H1 (cell line): Measurements from ENCODE around the gene ANKH. TPM values are rescaled to one million over a fixed set of nuclear protein-coding genes. Genes with fewer than 3 reads are reported as not detected.

Experiments
- CTCF ChIA-PET: fragments of 300-600 bp; sonication (Branson Sonifier 250); formaldehyde crosslinking; loops from one replicate; lab custom pipeline; 2021; ENCODE audit not compliant: partially characterized antibody; lab: Charles Lee
- POLR2A ChIA-PET: fragments of 300-600 bp; sonication (Branson Sonifier 250); formaldehyde crosslinking; loops from one replicate; lab custom pipeline; 2021; ENCODE audit warnings: inconsistent platforms; ENCODE audit not compliant: partially characterized antibody; lab: Charles Lee
- DNase-seq, 2 experiments: peaks; one replicate each; pipeline versions ENCODE4 v3.0.0 to v3.0.0-alpha.2; 2010 to 2022; ENCODE audit warnings: low spot score in 2 of 2, low read depth in 1 of 2, mixed read lengths in 1 of 2
- FAIRE-seq: peaks from 2 replicates; lab custom pipeline; 2011; peaks lifted over from hg19 to GRCh38; lab: Jason Lieb, UNC
- H2AFZ ChIP-seq: 2 replicates; pipeline ENCODE4 v1.8.1; 2012; ENCODE audit warnings: low read length, inconsistent platforms
- H2AK5ac ChIP-seq: 2 replicates; pipeline ENCODE4 v1.6.1; 2013; ENCODE audit warnings: low read depth, low read length
- H2BK120ac ChIP-seq: replicated peaks from 2 replicates; pipeline ENCODE3; 2013; ENCODE audit warnings: low read depth, low read length, inconsistent platforms
- H2BK12ac ChIP-seq: 2 replicates; pipeline ENCODE4 v1.6.1; 2013; ENCODE audit warnings: low read depth, low read length
- H2BK15ac ChIP-seq: 2 replicates; pipeline ENCODE4 v1.6.1; 2013; ENCODE audit warnings: low read length
- H2BK20ac ChIP-seq: 2 replicates; pipeline ENCODE4 v1.6.1; 2013; ENCODE audit warnings: low read length
- H2BK5ac ChIP-seq: 2 replicates; pipeline ENCODE4 v1.6.1; 2013; ENCODE audit warnings: low read depth, low read length
- H3K14ac ChIP-seq: 2 replicates; pipeline ENCODE4 v1.6.1; 2013; ENCODE audit warnings: inconsistent platforms; ENCODE audit not compliant: insufficient read length
- H3K18ac ChIP-seq: 2 replicates; pipeline ENCODE4 v1.6.1; 2013; ENCODE audit warnings: low read length; ENCODE audit errors: extremely low read depth
- H3K23ac ChIP-seq: 2 replicates; pipeline ENCODE4 v1.6.1; 2013; ENCODE audit warnings: inconsistent platforms; ENCODE audit not compliant: insufficient read length
- H3K23me2 ChIP-seq: 2 replicates; pipeline ENCODE4 v1.6.1; 2013; ENCODE audit warnings: low read depth, low read length
- H3K27ac ChIP-seq: 2 replicates; pipeline ENCODE4 v1.6.1; 2011; ENCODE audit warnings: low read depth, low read length, inconsistent platforms
- H3K27me3 ChIP-seq, 4 experiments: replicated peaks in 1 of 4; 1 replicate in 1 of 4; 2 replicates in 3 of 4; pipeline versions ENCODE4 v1.6.1 to v1.8.1; 2011 to 2013; ENCODE audit warnings: low read length in 3 of 4, mild to moderate bottlenecking in 3 of 4, inconsistent platforms in 2 of 4, mixed read lengths in 2 of 4, moderate library complexity in 1 of 4; ENCODE audit not compliant: control insufficient read depth in 3 of 4, insufficient read depth in 3 of 4; ENCODE audit errors: extremely low read depth in 1 of 4
- H3K36me3 ChIP-seq, 4 experiments: 2 replicates each; pipeline versions ENCODE4 v1.6.1 to v1.8.1; 2011 to 2013; ENCODE audit warnings: mild to moderate bottlenecking in 4 of 4, low read length in 3 of 4, moderate library complexity in 2 of 4, control low read depth in 1 of 4, inconsistent platforms in 1 of 4; ENCODE audit not compliant: insufficient read depth in 4 of 4, control insufficient read depth in 2 of 4
- H3K4ac ChIP-seq: replicated peaks from 2 replicates; pipeline ENCODE3; 2013; ENCODE audit warnings: low read length, low read depth, mixed read lengths, inconsistent platforms; ENCODE audit not compliant: insufficient read length
- H3K4me1 ChIP-seq, 4 experiments: replicated peaks in 1 of 4; 1 replicate in 1 of 4; 2 replicates in 3 of 4; pipeline versions ENCODE4 v1.6.1 to v1.8.1; 2011 to 2013; ENCODE audit warnings: low read length in 3 of 4, inconsistent platforms in 2 of 4, mixed read lengths in 1 of 4; ENCODE audit not compliant: insufficient read depth in 4 of 4, control insufficient read depth in 3 of 4
- H3K4me2 ChIP-seq, 2 experiments: 2 replicates each; pipeline versions ENCODE4 v1.6.1 to v1.8.1; 2011 to 2013; ENCODE audit warnings: low read depth in 2 of 2, low read length in 2 of 2, control low read depth in 1 of 2, inconsistent platforms in 1 of 2, mild to moderate bottlenecking in 1 of 2; ENCODE audit not compliant: insufficient read depth in 1 of 2
- H3K4me3 ChIP-seq, 4 experiments: fragments of 200-600, 300-600 bp in 1 of 4; sonication (generic), shearing (Covaris generic), sonication (Bioruptor Twin) in 1 of 4; 2 replicates each; pipeline versions ENCODE4 v1.5.1 to v1.8.1; 2011 to 2016; ENCODE audit warnings: low read length in 4 of 4, low read depth in 3 of 4, control low read depth in 2 of 4, inconsistent platforms in 2 of 4, mild to moderate bottlenecking in 2 of 4, mixed read lengths in 1 of 4, moderate library complexity in 1 of 4; ENCODE audit not compliant: insufficient read depth in 2 of 4; ENCODE audit errors: extremely low read depth in 1 of 4
- H3K56ac ChIP-seq: replicated peaks from 2 replicates; pipeline ENCODE3; 2013; ENCODE audit warnings: low read depth, mild to moderate bottlenecking, mixed read lengths, low read length, inconsistent platforms; ENCODE audit not compliant: insufficient read length
- H3K79me1 ChIP-seq: 2 replicates; pipeline ENCODE4 v1.6.1; 2013; ENCODE audit warnings: low read depth, low read length, control low read depth
- H3K79me2 ChIP-seq, 2 experiments: 2 replicates each; pipeline versions ENCODE4 v1.6.1 to v1.8.1; 2012 to 2013; ENCODE audit warnings: low read length in 2 of 2, mild to moderate bottlenecking in 2 of 2, inconsistent platforms in 1 of 2; ENCODE audit not compliant: insufficient read depth in 2 of 2, control insufficient read depth in 1 of 2
- H3K9ac ChIP-seq, 4 experiments: replicated peaks in 1 of 4; 1 replicate in 1 of 4; 2 replicates in 3 of 4; pipeline versions ENCODE4 v1.6.1 to v1.8.1; 2011 to 2013; ENCODE audit warnings: low read depth in 3 of 4, low read length in 3 of 4, control low read depth in 2 of 4, mild to moderate bottlenecking in 2 of 4, moderate library complexity in 2 of 4, inconsistent platforms in 1 of 4; ENCODE audit errors: extremely low read depth in 1 of 4
- H3K9me3 ChIP-seq, 2 experiments: 2 replicates each; pipeline versions ENCODE4 v1.6.1 to v1.8.1; 2012 to 2013; ENCODE audit warnings: mild to moderate bottlenecking in 2 of 2, moderate library complexity in 2 of 2, control low read depth in 1 of 2, inconsistent platforms in 1 of 2, low read depth in 1 of 2, low read length in 1 of 2, mixed read lengths in 1 of 2; ENCODE audit not compliant: insufficient read depth in 2 of 2
- H4K20me1 ChIP-seq, 2 experiments: replicated peaks in 1 of 2; 2 replicates each; pipeline versions ENCODE3 to v1.8.1; 2011 to 2013; ENCODE audit warnings: inconsistent platforms in 2 of 2, low read length in 2 of 2, mild to moderate bottlenecking in 1 of 2; ENCODE audit not compliant: insufficient read depth in 2 of 2, control insufficient read depth in 1 of 2
- H4K5ac ChIP-seq: 2 replicates; pipeline ENCODE4 v1.6.1; 2013; ENCODE audit warnings: low read length, low read depth, mixed read lengths, inconsistent platforms; ENCODE audit not compliant: insufficient read length
- H4K8ac ChIP-seq: 2 replicates; pipeline ENCODE4 v1.8.0; 2013; ENCODE audit warnings: mild to moderate bottlenecking, moderate library complexity, low read length, inconsistent platforms; ENCODE audit not compliant: insufficient read depth; ENCODE audit errors: extremely low read depth
- H4K91ac ChIP-seq: replicated peaks from 2 replicates; pipeline ENCODE3; 2013; ENCODE audit warnings: low read length, mixed read lengths, inconsistent platforms; ENCODE audit not compliant: insufficient read length
- CHD2 ChIP-seq: IDR thresholded peaks from 2 replicates; pipeline ENCODE4 v1.6.1; 2012; ENCODE audit warnings: low read length, improper control_type of control experiment
- FOSL1 ChIP-seq: IDR thresholded peaks from 2 replicates; pipeline ENCODE4 v1.6.1; 2011; ENCODE audit warnings: mild to moderate bottlenecking, low read depth, low read length, moderate library complexity; ENCODE audit not compliant: insufficient read depth
- HDAC2 ChIP-seq, 2 experiments: fragments of 300-600 bp in 1 of 2; sonication (generic) in 1 of 2; IDR thresholded peaks; 2 replicates each; pipeline ENCODE4 v1.6.1; 2011 to 2012; ENCODE audit warnings: low read depth in 2 of 2, low read length in 2 of 2, mild to moderate bottlenecking in 2 of 2, moderate library complexity in 2 of 2, borderline replicate concordance in 1 of 2, inconsistent platforms in 1 of 2
- KDM5A ChIP-seq: fragments of 200-600 bp; IDR thresholded peaks from 2 replicates; pipeline ENCODE4 v1.7.1; 2012; ENCODE audit warnings: mild to moderate bottlenecking, low read length, inconsistent platforms, mixed read lengths
- PHF8 ChIP-seq: fragments of 200-600 bp; sonication (generic); conservative IDR thresholded peaks from 2 replicates; pipeline ENCODE4 v1.7.1; 2012; ENCODE audit warnings: low read depth, mild to moderate bottlenecking, inconsistent platforms, low read length, moderate library complexity
- RAD21 ChIP-seq, 2 experiments: IDR thresholded peaks in 1 of 2; conservative IDR thresholded peaks in 1 of 2; 2 replicates each; pipeline ENCODE4 v1.6.1; 2011; ENCODE audit warnings: low read depth in 2 of 2, low read length in 2 of 2, improper control_type of control experiment in 1 of 2, inconsistent platforms in 1 of 2, mild to moderate bottlenecking in 1 of 2, moderate library complexity in 1 of 2
- WGBS, 2 experiments: shearing (Covaris generic) in 1 of 2; methylation state at CpG; one replicate each; pipeline versions ENCODE4 v1.1.6 to v1.1.7; 2013 to 2015; ENCODE audit warnings: low lambda C conversion rate in 2 of 2, mixed read lengths in 2 of 2, inconsistent platforms in 1 of 2, low coverage in 1 of 2, missing lambda C conversion rate in 1 of 2; ENCODE audit not compliant: insufficient replicate concordance in 2 of 2, insufficient coverage in 1 of 2, insufficient read length in 1 of 2; ENCODE audit errors: extremely low coverage in 1 of 2, missing lambda C conversion rate in 1 of 2; 5-methylcytosine and 5-hydroxymethylcytosine counted together
- polyA plus RNA-seq, 7 experiments: library from polyadenylated mRNA; depleted of rRNA in 3 of 7; stranded (reverse) in 5 of 7; unstranded in 2 of 7; fragments of >200 nt in 5 of 7; fragments of 200-250 nt in 2 of 7; gene quantifications; 1 replicate in 5 of 7; 2 replicates in 1 of 7; 4 replicates in 1 of 7; pipeline versions ENCODE4 v1.2.1 to v1.2.3, GENCODE V29; 2011 to 2013; ENCODE audit warnings: missing spikeins in 2 of 7, mixed read lengths in 2 of 7
- total RNA-seq: library from RNA; stranded (reverse); fragmentation: NEBNext Ultra II Directional; extraction: Animal tissue kit (Norgen Biotek cat#: 25700); gene quantifications from 2 replicates; pipeline ENCODE4 v1.2.1, GENCODE V29; 2021
- TF ChIP-seq, protein P1 (sequence below): IDR thresholded peaks from 2 replicates; pipeline ENCODE4 v1.6.1; 2012; ENCODE audit warnings: inconsistent platforms

The ANKH gene
- total and polyA plus RNA-seq, 2 of the 8 experiments (the other 6 are each of a cell fraction or from before 2014, with no cell fraction given) = 5.3 to 13.0 TPM

DNA sequence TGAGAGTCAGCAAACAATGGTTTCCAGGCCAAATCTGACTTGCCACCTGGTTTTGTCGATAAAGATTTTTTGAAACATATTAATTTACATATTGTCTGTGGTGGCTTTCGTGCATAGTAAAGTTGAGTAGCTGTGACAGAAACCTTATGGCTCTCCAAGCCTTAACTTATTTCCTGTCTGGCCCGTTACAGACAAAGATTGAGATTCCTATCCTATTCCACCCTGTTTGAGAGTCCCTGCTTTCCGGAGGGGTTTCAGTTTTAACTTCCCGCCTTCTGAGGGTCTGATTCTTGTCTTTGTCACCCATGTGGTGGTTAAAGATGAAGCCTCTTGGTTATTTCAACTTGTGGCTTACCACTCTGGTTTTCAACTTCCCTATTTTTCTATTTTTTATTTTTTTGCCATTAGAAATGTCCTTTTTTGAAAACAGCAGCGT is 195.7 kb downstream of the ANKH start:
- H2AFZ ChIP-seq = no peak overlapping the region
- H4K20me1 ChIP-seq = peaks cover 1 to 4% of the 10 kb centered on the region in 2 experiments
- no peak overlapping the region for H4K91ac ChIP-seq
- no peak overlapping the region for H3K4me2 ChIP-seq
- CTCF ChIA-PET = interaction anchor here (0.7 to 2.0 kb wide), 5 partner anchors 9 to 186 kb away, joined by 3 to 12 read pairs (median 3); no protein-coding TSS in a partner anchor
- H3K56ac ChIP-seq = no peak overlapping the region
- no peak overlapping the region for H3K18ac ChIP-seq
- H3K14ac ChIP-seq = no peak overlapping the region
- H2AK5ac ChIP-seq = no peak overlapping the region
- TF ChIP-seq FOSL1 (no peak), RAD21 (IDR thresholded peaks at IDR 0.05 in 1 of 2, conservative IDR thresholded peaks at IDR 0.05 in 1 of 2; ENCODE audit: low read depth in 2 of 2, low read length in 2 of 2) (no peak), PHF8 (no peak), CHD2 (no peak), HDAC2 (IDR thresholded peaks at IDR 0.05; ENCODE audit: borderline replicate concordance in 1 of 2, low read depth in 2 of 2, low read length in 2 of 2) (no peak), KDM5A (no peak)
- TF ChIP-seq, protein P1, sequence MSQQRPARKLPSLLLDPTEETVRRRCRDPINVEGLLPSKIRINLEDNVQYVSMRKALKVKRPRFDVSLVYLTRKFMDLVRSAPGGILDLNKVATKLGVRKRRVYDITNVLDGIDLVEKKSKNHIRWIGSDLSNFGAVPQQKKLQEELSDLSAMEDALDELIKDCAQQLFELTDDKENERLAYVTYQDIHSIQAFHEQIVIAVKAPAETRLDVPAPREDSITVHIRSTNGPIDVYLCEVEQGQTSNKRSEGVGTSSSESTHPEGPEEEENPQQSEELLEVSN = peak; percentile 71
- TF ChIP-seq, all 59 proteins: peak for 1
- peaks cover 3 to 14% (median 7%) of the 10 kb centered on the region in 4 experiments; a peak in 5 of 7 replicates for H3K4me1 ChIP-seq
- H3K23me2 ChIP-seq = no peaks in the 10 kb centered on the region
- H3K79me2 ChIP-seq = peaks cover 0 to 53% of the 10 kb centered on the region in 2 experiments; a peak in 3 of 4 replicates
- no peak overlapping the region for H2BK20ac ChIP-seq
- H2BK15ac ChIP-seq = no peak overlapping the region
- H3K79me1 ChIP-seq = peaks cover 11% of the 10 kb centered on the region; the same call in 1 of the 2 replicates
- H3K36me3 ChIP-seq = peaks cover 0 to 7% (median 2%) of the 10 kb centered on the region in 4 experiments; a peak in 3 of 8 replicates
- H2BK12ac ChIP-seq = no peak overlapping the region; the same call in 1 of the 2 replicates
- H4K5ac ChIP-seq = no peak overlapping the region
- H3K4me3 ChIP-seq = no peak overlapping the region
- H3K9me3 ChIP-seq = no peaks in the 10 kb centered on the region
- DNase-seq (no peak), FAIRE-seq (no peak)
- H3K4ac ChIP-seq = no peak overlapping the region
- no peak overlapping the region for H2BK120ac ChIP-seq
- POLR2A ChIA-PET = no interaction called here
- H3K23ac ChIP-seq = no peak overlapping the region
- WGBS, 2 experiments = 87% methylated on average over 6 of the region's 6 CpGs; no CpG with 5 or more reads in 1 of the 2 experiments
- no peak overlapping the region for H4K8ac ChIP-seq
- no peak overlapping the region for H3K27ac ChIP-seq
- no peak overlapping the region for H3K9ac ChIP-seq
- no peak overlapping the region for H2BK5ac ChIP-seq
- H3K27me3 ChIP-seq = no peaks in the 10 kb centered on the region
